Neural progenitor cell (in vitro differentiated cells): ENCODE data around the gene PARD3B. TPM values are rescaled to one million over a fixed set of nuclear protein-coding genes. Genes with fewer than 3 reads are reported as not detected.

Experiments used
- DNase-seq: peaks from one replicate; pipeline ENCODE4 v3.0.0-alpha.2; 2016; ENCODE audit warnings: low spot score
- H2AFZ ChIP-seq: fragments of 200-600 bp; sonication (generic); replicated peaks from 2 replicates; pipeline ENCODE4 v1.6.1; 2016; ENCODE audit warnings: antibody characterized with exemption
- H3F3A ChIP-seq: fragments of 200-600 bp; sonication (generic); 2 replicates; pipeline ENCODE4 v1.6.1; 2016; ENCODE audit warnings: antibody characterized with exemption, low read depth
- H3K27ac ChIP-seq: fragments of 200-600 bp; sonication (generic); 2 replicates; pipeline ENCODE4 v1.5.1; 2016; ENCODE audit warnings: mild to moderate bottlenecking
- H3K27me3 ChIP-seq: fragments of 200-600 bp; sonication (generic); 2 replicates; pipeline ENCODE4 v1.6.1; 2016; ENCODE audit warnings: mild to moderate bottlenecking, moderate library complexity
- H3K36me3 ChIP-seq: fragments of 200-600 bp; sonication (generic); 2 replicates; pipeline ENCODE4 v1.5.1; 2016
- H3K4me1 ChIP-seq: fragments of 200-600 bp; sonication (generic); 2 replicates; pipeline ENCODE4 v1.6.1; 2016; ENCODE audit warnings: mixed run types
- H3K4me2 ChIP-seq: fragments of 200-600 bp; sonication (generic); 2 replicates; pipeline ENCODE4 v1.6.1; 2016
- H3K4me3 ChIP-seq: fragments of 200-600 bp; sonication (generic); 2 replicates; pipeline ENCODE4 v1.5.1; 2016
- H3K79me2 ChIP-seq: fragments of 200-600 bp; sonication (generic); 2 replicates; pipeline ENCODE4 v1.6.1; 2016; ENCODE audit warnings: low read depth
- H3K9ac ChIP-seq: fragments of 200-600 bp; sonication (generic); 2 replicates; pipeline ENCODE4 v1.6.1; 2016
- H3K9me3 ChIP-seq: fragments of 200-600 bp; sonication (generic); 2 replicates; pipeline ENCODE4 v1.5.1; 2016; ENCODE audit warnings: low read depth
- H4K20me1 ChIP-seq: fragments of 200-600 bp; sonication (generic); 2 replicates; pipeline ENCODE4 v1.6.1; 2016; ENCODE audit warnings: low read depth
- H3K27ac Mint-ChIP-seq: 3 replicates; pipeline ENCODE4 v1.8.0; 2021; ENCODE audit warnings: mixed read lengths
- H3K27me3 Mint-ChIP-seq: 2 replicates; pipeline ENCODE4 v1.8.0; 2022; ENCODE audit warnings: low read depth, mild to moderate bottlenecking, inconsistent platforms, moderate library complexity, mixed read lengths; ENCODE audit not compliant: insufficient read depth
- H3K36me3 Mint-ChIP-seq: 3 replicates; pipeline ENCODE4 v1.8.0; 2021; ENCODE audit warnings: mixed read lengths
- H3K4me1 Mint-ChIP-seq: 3 replicates; pipeline ENCODE4 v1.8.0; 2021; ENCODE audit warnings: mixed read lengths
- H3K4me3 Mint-ChIP-seq: 3 replicates; pipeline ENCODE4 v1.8.0; 2021; ENCODE audit warnings: mild to moderate bottlenecking, moderate library complexity, mixed read lengths
- H3K9me3 Mint-ChIP-seq: 3 replicates; pipeline ENCODE4 v1.8.0; 2020; ENCODE audit warnings: mixed read lengths
- EZH2 ChIP-seq: fragments of 200-600 bp; sonication (generic); IDR thresholded peaks from 2 replicates; pipeline ENCODE4 v1.6.1; 2017; ENCODE audit warnings: antibody characterized with exemption, mild to moderate bottlenecking, moderate library complexity
- EZH2phosphoT487 ChIP-seq: fragments of 200-600 bp; sonication (generic); IDR thresholded peaks from 2 replicates; pipeline ENCODE4 v1.6.1; 2017; ENCODE audit warnings: antibody characterized with exemption
- total RNA-seq: library from RNA; depleted of rRNA; stranded (reverse); fragments of >200 nt; gene quantifications from 2 replicates; pipeline ENCODE4 v1.2.3, GENCODE V29; 2015; ENCODE audit warnings: low replicate concordance
- TF ChIP-seq, protein P1 (sequence below): fragments of 200-600 bp; sonication (generic); IDR thresholded peaks from 2 replicates; pipeline ENCODE4 v1.5.1; 2017; ENCODE audit warnings: antibody characterized with exemption, mild to moderate bottlenecking

Gene PARD3B
- total RNA-seq, 1 donor from 2014 or later: 8.4 TPM

DNA sequence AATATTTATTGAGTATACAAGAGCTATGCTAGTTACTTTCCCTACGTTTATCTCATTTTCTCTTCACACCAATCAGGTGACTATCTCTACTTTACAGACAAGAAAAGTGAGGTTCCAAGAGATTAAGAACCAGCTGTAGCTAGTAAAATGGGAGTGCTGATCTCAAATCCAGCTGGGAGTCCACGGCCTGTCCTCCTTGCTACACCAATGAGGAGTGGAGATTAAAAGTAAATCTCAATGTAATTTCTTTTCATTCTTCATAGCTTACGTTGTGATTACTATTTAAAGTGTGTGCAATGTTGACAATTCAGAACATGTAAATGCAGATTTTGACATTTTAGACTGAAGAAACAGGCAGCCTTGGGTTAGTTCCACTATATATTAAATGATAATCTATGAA, 1083.1 kb downstream of the PARD3B start:
- no peak for DNase-seq
- no peaks in the 10 kb centered on the region for H3K9me3 ChIP-seq
- no peak overlapping the region for H3K4me3 Mint-ChIP-seq
- no peak overlapping the region for H3K4me2 ChIP-seq
- H3K36me3 Mint-ChIP-seq: peaks cover 2% of the 10 kb centered on the region
- H3K36me3 ChIP-seq: no peaks in the 10 kb centered on the region
- H3K4me1 Mint-ChIP-seq: peaks cover 21% of the 10 kb centered on the region
- H3K4me1 ChIP-seq: peaks cover 14% of the 10 kb centered on the region
- no peak overlapping the region for H3K9ac ChIP-seq
- no peaks in the 10 kb centered on the region for H3F3A ChIP-seq
- TF ChIP-seq EZH2phosphoT487 (no peak), EZH2 (no peak)
- TF ChIP-seq, protein P1, sequence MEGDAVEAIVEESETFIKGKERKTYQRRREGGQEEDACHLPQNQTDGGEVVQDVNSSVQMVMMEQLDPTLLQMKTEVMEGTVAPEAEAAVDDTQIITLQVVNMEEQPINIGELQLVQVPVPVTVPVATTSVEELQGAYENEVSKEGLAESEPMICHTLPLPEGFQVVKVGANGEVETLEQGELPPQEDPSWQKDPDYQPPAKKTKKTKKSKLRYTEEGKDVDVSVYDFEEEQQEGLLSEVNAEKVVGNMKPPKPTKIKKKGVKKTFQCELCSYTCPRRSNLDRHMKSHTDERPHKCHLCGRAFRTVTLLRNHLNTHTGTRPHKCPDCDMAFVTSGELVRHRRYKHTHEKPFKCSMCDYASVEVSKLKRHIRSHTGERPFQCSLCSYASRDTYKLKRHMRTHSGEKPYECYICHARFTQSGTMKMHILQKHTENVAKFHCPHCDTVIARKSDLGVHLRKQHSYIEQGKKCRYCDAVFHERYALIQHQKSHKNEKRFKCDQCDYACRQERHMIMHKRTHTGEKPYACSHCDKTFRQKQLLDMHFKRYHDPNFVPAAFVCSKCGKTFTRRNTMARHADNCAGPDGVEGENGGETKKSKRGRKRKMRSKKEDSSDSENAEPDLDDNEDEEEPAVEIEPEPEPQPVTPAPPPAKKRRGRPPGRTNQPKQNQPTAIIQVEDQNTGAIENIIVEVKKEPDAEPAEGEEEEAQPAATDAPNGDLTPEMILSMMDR: no peak
- peaks cover 4% of the 10 kb centered on the region for H3K27me3 Mint-ChIP-seq
- H2AFZ ChIP-seq: no peak overlapping the region
- no peaks in the 10 kb centered on the region for H3K79me2 ChIP-seq
- H3K9me3 Mint-ChIP-seq: peaks cover 8% of the 10 kb centered on the region
- H3K27me3 ChIP-seq: no peaks in the 10 kb centered on the region
- no peaks in the 10 kb centered on the region for H4K20me1 ChIP-seq
- H3K27ac ChIP-seq: no peak overlapping the region
- H3K27ac Mint-ChIP-seq: no peak overlapping the region
- no peak overlapping the region for H3K4me3 ChIP-seq

DNA sequence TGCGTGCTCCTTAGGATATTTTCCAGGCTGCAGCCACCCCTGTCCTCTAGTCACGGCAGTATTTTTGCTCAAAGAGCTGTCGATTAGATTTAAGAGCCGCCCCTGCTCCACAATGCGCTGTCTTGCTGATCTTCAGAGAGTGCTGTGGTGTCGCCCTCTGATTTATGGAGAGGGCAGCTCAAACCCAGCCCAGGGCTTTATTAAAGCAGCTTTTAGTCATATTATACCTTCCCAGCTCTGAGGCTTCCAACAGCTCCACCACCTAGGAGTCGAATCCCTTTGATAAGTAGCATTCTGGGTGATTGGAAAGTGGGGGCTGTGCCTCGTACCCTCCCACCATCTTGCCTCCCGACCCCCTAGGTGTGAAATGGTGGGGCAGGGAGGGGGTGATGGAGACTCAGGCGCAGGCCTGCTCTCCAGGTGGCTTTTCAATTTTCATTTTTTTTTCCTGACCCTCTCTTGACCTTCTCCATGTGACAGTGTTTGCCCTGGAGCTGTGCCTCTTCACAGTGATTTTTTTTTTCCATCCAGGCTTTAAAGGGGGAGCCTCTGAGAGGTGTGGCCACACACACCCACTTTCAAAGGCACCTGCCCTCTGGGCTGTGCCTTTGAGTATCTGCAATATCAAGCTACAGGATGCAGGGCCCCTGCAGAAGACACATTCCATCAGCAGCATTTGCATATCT, 1084.0 kb downstream of the PARD3B start:
- no peak for DNase-seq
- Histone ChIP-seq H3K4me1 (peaks cover 14% of the 10 kb centered on the region), H3K4me3 (no peak overlapping the region), H3K27me3 (no peaks in the 10 kb centered on the region), H3K4me2 (no peak overlapping the region), H2AFZ (peak overlapping the region; percentile 72), H3K27ac (no peak overlapping the region), H3K9me3 (no peaks in the 10 kb centered on the region), H3K36me3 (no peaks in the 10 kb centered on the region), H4K20me1 (no peaks in the 10 kb centered on the region), H3K9ac (no peak overlapping the region), H3K79me2 (no peaks in the 10 kb centered on the region), H3F3A (no peaks in the 10 kb centered on the region)
- no peak overlapping the region for H3K4me3 Mint-ChIP-seq
- H3K9me3 Mint-ChIP-seq: peaks cover 7% of the 10 kb centered on the region
- no peaks in the 10 kb centered on the region for H3K36me3 Mint-ChIP-seq
- H3K27ac Mint-ChIP-seq: no peak overlapping the region
- peaks cover 4% of the 10 kb centered on the region for H3K27me3 Mint-ChIP-seq
- TF ChIP-seq EZH2phosphoT487: no peak
- TF ChIP-seq, protein P1: no peak
- no peak for TF ChIP-seq EZH2
- H3K4me1 Mint-ChIP-seq: peaks cover 21% of the 10 kb centered on the region

- Histone ChIP-seq H3K27ac (no peak overlapping the region), H2AFZ (no peak overlapping the region), H3F3A (no peaks in the 10 kb centered on the region), H4K20me1 (no peaks in the 10 kb centered on the region), H3K4me3 (no peak overlapping the region), H3K36me3 (no peaks in the 10 kb centered on the region), H3K9me3 (no peaks in the 10 kb centered on the region), H3K4me1 (peaks cover 11% of the 10 kb centered on the region), H3K4me2 (no peak overlapping the region), H3K79me2 (no peaks in the 10 kb centered on the region), H3K27me3 (no peaks in the 10 kb centered on the region), H3K9ac (no peak overlapping the region)
- Mint-ChIP-seq H3K4me1 (peaks cover 20% of the 10 kb centered on the region), H3K4me3 (no peak overlapping the region), H3K27ac (no peak overlapping the region), H3K27me3 (no peaks in the 10 kb centered on the region), H3K36me3 (no peaks in the 10 kb centered on the region), H3K9me3 (peaks cover 7% of the 10 kb centered on the region)
- DNase-seq: no peak
- TF ChIP-seq, protein P1: no peak
- no peak for TF ChIP-seq EZH2phosphoT487
- TF ChIP-seq EZH2: no peak
Measured at GRCh38 chr2:205633994-205634393, 1088.7 kb downstream of the PARD3B start.
